IPS-18a (cell line): ENCODE results near the gene ADA.
"Not testable (repeated sequence)": the region's sequence is repeated elsewhere in the genome, so short reads cannot be mapped to it uniquely, and the experiment has no call there.

Experiments used
- H3K27ac ChIP-seq: one replicate; pipeline ENCODE4 v1.5.1; 2013; ENCODE audit warnings: low read length
- H3K27me3 ChIP-seq: one replicate; pipeline ENCODE4 v1.6.1; 2013; ENCODE audit warnings: mild to moderate bottlenecking, low read length; ENCODE audit not compliant: control insufficient read depth, insufficient read depth
- H3K36me3 ChIP-seq: one replicate; pipeline ENCODE4 v1.6.1; 2013; ENCODE audit warnings: low read depth, low read length; ENCODE audit not compliant: control insufficient read depth
- H3K4me1 ChIP-seq: one replicate; pipeline ENCODE4 v1.6.1; 2013; ENCODE audit warnings: low read depth, low read length; ENCODE audit not compliant: control insufficient read depth
- H3K4me3 ChIP-seq: one replicate; pipeline ENCODE4 v1.5.1; 2013; ENCODE audit warnings: low read length
- H3K9ac ChIP-seq: one replicate; pipeline ENCODE4 v1.6.1; 2013; ENCODE audit warnings: mild to moderate bottlenecking, low read length, moderate library complexity
- H3K9me3 ChIP-seq: one replicate; pipeline ENCODE4 v1.6.1; 2013; ENCODE audit warnings: low read depth, low read length; ENCODE audit not compliant: control insufficient read depth

The ADA gene

DNA sequence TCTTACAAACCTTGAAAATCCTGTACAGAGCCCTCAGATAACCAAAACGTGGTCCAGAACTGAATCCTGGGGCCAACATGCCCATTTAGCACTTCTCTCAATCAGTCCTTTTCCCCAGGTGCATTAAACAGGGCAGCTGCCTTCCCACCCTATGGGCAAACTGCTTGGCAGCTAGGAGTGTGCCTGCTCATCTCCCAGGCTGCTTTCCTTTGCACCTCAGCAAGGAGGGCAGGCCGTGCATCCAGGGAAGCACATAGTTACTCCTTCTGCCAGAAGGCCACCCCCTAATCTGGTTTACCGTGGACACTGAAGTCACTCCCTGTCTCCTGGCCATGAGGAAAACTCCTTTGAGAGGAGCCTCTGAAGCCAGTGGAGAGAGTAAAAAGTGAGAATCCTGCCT is 59.1 kb downstream of the ADA start:
- Histone ChIP-seq H3K4me1 (peaks cover 19% of the 10 kb centered on the region), H3K9me3 (no peaks in the 10 kb centered on the region), H3K36me3 (no peaks in the 10 kb centered on the region), H3K9ac (no peak overlapping the region), H3K4me3 (no peak overlapping the region), H3K27ac (no peak overlapping the region), H3K27me3 (no peaks in the 10 kb centered on the region)

DNA sequence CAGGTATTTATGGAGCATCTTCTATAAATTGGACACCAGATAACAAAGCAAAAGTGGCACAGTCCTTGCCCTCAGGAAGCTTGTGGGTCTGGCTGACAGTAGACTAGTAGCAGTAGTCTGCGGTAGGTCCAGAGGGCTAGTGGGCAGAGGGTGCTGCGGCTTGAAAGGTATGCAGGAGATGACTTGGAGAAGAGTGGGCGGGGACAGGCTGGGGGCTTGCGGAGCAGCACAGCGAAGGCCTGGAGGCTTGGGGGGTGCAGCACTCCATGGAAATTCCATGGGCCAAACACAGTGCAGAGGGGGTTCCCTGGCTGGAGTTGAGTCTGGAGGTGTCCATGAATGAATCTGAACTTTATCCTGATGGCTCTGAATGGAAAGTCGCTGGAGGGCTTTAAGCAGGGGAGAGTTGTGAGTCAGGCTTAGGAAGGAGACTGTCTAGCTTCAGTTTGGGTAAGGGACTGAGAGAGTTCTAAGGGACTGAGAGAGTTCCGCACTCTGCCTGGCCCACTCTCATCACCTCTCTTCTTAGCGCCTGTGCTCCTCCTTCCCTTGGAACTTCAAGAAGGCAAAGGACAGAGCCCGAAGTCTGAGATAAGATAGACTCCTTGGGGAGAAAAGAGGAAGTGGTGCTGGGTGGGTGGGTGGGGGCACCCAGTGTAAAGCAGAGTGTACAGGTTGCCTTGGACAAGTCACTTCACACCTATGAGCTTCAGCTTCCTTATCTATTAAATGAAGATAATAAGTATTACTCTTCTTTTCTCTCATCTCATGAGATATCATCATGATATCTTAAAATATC is 60.3 kb downstream of the ADA start:
- Histone ChIP-seq H3K36me3 (no peaks in the 10 kb centered on the region), H3K9ac (no peak overlapping the region)

DNA sequence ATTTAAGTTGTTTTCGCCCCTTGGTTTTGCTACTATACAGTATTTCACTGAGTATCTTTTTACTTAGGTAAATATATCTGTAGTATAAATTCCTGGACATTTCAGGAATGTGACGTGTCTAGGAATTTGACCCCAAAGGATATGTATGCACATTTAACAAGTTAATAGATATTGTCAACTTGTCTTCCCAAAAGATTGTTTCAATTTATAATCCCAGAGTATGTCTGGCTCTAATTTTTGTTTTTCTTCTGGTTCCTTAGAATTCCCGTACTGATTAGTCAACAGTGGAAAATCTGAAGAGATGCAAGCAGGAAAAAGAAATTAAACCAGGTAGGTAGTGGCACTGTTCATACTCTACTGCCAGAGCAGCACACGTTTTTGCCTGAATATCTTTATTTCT is 62.0 kb downstream of the ADA start:
- H3K9ac ChIP-seq, result no peak overlapping the region
- no peaks in the 10 kb centered on the region for H3K9me3 ChIP-seq
- H3K36me3 ChIP-seq, result no peaks in the 10 kb centered on the region
- peaks cover 19% of the 10 kb centered on the region for H3K4me1 ChIP-seq
- H3K4me3 ChIP-seq, result no peak overlapping the region
- H3K27ac ChIP-seq, result no peak overlapping the region
- no peaks in the 10 kb centered on the region for H3K27me3 ChIP-seq

More for the DNA sequence above, 60.3 kb downstream of the ADA start:
- Histone ChIP-seq H3K27ac (no peak overlapping the region), H3K4me3 (no peak overlapping the region), H3K9me3 (no peaks in the 10 kb centered on the region), H3K4me1 (peaks cover 8% of the 10 kb centered on the region), H3K27me3 (no peaks in the 10 kb centered on the region)

DNA sequence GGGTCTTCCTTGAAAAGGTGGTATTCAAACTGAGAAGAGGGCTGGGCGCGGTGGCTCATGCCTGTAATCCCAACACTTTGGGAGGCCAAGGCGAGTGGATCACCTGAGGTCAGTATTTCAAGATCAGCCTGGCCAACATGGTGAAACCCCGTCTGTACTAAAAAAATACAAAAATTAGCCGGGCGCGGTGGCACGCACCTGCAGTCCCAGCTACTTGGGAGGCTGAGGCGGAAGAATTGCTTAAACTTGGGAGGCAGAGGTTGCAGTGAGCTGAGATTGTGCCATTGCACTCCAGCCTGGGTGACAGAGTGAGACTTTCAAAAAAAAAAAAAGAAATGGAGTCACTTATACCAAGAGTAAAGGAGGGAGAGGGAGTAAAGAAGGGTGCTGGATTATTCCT is 63.2 kb downstream of the ADA start:
- H3K4me3 ChIP-seq, H3K27me3 ChIP-seq, H3K9ac ChIP-seq, H3K9me3 ChIP-seq, H3K36me3 ChIP-seq, H3K27ac ChIP-seq: not testable (repeated sequence)
- H3K4me1 ChIP-seq, result peaks cover 19% of the 10 kb centered on the region

DNA sequence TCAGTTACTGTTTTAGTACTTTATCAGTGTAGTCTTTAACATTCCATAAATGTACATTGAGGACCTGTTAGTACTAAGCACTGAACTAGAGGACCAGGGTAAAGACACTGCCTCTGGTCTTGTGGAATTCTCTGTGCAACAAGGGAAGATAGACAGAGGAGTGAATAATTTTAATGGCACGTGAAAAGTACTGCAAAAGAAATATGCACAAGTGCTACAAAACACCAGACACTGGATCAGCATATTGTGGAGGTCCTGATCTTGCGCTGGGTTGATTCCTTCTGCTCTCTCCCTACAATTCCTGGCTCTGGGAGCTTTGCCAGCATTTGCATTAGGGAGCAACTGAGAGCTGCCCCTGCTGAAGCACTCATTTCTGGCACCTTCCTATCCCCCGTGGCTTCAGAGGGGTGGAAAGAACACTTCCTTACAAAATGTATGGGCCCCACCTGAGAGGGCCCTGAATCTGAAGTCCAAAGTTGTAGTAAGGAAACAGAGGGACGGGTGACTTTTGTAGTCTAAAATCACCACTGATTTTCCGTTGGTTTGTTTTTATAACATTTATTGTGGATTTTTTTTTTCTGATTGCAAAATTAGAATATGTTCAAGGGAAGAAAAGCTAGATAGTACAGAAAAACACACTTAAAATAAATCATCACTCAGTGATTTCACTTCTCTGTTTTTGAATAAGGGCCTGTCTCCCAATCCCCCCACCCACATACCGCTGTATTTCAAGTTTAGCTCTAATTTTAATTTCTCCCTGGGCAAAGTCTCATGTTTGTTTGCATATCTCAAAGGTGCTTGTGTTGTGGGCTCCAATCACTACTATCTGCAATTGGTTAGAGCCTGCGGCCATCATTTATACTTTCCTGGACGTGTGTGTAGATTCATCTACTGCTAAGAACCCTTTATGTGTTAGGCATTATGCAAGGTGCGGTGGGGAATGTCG is 64.2 kb downstream of the ADA start:
- no peaks in the 10 kb centered on the region for H3K27me3 ChIP-seq
- no peaks in the 10 kb centered on the region for H3K36me3 ChIP-seq
- H3K4me1 ChIP-seq, result peaks cover 22% of the 10 kb centered on the region
- no peaks in the 10 kb centered on the region for H3K9me3 ChIP-seq
- H3K4me3 ChIP-seq, result no peak overlapping the region
- no peak overlapping the region for H3K27ac ChIP-seq
- no peak overlapping the region for H3K9ac ChIP-seq

DNA sequence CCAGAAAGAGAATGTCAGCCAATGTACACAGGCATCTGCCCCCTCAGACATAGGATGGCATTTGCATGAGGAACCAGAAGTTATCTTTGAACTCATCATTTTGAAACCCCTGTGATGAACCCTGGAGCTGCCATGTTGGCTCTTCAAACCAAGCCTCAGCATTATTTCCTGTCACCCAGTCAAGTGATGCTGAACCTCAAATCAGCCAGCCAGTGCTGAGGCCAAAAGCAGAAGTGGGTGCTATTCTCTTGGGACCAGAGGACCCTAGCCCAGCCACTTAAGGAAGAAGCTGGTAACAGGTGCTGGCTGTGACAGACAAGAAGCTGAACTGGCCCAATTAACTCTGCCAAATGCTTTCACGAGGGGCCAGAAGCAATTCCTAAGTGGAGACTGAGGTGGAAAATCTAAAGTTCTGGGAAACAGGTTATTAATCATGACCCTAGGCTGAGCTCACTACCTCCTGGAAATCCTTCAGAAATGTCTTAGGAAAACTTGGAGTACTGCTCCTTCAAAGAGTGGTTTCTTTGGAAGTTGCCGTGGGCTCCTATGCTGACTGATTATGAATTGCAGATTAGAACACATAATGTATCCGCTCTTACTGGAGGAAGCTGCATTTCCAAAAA is 65.1 kb downstream of the ADA start:
- no peaks in the 10 kb centered on the region for H3K36me3 ChIP-seq
- H3K27ac ChIP-seq, result no peak overlapping the region

DNA sequence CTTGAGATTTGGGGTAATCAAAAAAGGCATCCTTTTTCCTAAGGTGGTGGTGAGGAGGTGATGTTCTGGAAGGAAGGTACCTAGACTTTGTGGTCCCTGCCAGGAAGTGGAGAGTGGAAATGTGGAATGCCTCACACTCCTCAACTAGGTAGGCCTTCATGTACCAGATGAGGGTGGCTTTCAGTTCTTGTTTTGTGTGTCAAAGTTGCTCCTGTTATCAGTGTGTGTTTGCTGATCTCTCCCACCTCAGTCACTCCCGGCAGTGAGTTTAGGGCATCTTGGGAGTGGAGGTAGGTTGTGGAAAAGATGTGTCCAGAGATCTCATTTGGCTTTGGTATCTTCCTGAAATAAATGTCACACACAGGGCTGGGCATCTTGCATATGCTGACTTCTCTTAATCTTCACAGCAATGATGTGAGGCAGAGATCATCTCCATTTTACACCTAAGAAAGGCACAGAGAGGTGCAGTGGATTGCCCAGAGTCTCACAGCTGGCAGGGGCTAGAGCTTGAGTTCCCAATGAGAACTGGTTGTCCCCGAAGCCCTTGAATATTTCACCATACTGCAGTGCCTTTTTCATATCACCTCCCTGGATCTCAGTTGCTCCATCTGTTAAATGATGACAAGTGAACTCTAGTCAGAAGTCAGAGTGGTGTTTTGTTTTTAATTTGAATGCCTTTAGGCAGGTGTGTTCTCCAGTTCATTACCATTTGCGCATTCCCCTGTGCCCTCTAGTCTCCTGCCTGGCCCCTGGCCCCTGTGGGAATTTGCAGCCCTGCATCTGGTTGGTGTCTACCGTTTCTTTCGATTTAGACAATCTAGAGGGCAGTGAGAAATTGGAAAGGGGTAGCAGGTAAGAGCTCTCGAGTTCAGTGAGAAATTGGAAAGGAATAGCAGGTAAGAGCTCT is 66.2 kb downstream of the ADA start:
- no peak overlapping the region for H3K27ac ChIP-seq
- H3K9ac ChIP-seq, result no peak overlapping the region
- no peak overlapping the region for H3K4me3 ChIP-seq
- H3K4me1 ChIP-seq, result peaks cover 22% of the 10 kb centered on the region
- H3K9me3 ChIP-seq, result no peaks in the 10 kb centered on the region
- H3K36me3 ChIP-seq, result no peaks in the 10 kb centered on the region
- no peaks in the 10 kb centered on the region for H3K27me3 ChIP-seq

More for the DNA sequence above, 65.1 kb downstream of the ADA start:
- Histone ChIP-seq H3K27me3 (no peaks in the 10 kb centered on the region), H3K4me1 (peaks cover 28% of the 10 kb centered on the region), H3K4me3 (no peak overlapping the region), H3K9me3 (no peaks in the 10 kb centered on the region), H3K9ac (no peak overlapping the region)

DNA sequence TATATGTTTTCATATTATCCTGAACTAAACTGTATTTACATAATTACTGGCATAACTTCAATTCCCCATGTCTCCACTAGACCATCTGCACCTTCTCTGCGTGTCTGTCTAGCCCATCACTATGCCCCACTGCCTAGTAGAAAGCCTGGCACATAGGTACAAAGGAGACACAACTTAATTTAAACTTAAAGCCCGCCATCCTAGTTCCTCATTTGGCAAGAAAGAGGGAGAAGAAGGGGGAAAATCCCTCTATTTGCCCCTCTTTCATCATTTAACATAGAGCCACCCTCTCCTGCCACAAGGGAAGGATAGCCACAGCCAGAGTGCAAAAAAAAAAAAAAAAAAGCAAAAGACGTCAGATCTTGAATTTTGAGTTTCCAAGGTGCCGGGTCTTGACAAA is 67.3 kb downstream of the ADA start:
- no peaks in the 10 kb centered on the region for H3K9me3 ChIP-seq
- H3K4me3 ChIP-seq, result no peak overlapping the region
- H3K9ac ChIP-seq, result no peak overlapping the region
- H3K4me1 ChIP-seq, result peaks cover 22% of the 10 kb centered on the region
- no peaks in the 10 kb centered on the region for H3K36me3 ChIP-seq
- no peak overlapping the region for H3K27ac ChIP-seq
- no peaks in the 10 kb centered on the region for H3K27me3 ChIP-seq

DNA sequence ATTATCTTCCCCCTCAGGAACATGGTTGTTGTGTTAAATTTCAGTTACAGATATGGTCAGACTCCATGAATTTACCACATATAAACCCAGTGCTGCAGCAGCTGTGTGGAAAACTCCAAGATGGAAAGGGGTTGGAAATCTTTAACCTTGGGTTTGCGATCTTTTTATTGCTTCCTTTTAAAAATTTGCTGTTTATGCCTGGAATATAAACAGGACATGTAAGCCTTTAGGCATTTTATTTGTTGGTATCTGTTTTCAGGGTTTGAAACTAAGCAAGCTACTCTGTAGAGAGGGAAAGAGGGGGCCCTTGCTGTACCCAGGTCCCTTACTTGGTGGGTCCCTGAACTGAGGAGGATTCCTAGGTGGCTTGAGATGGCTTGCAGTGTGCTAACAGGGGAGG is 68.3 kb downstream of the ADA start:
- Histone ChIP-seq H3K9ac (no peak overlapping the region), H3K4me1 (peaks cover 22% of the 10 kb centered on the region), H3K27ac (no peak overlapping the region), H3K9me3 (no peaks in the 10 kb centered on the region), H3K36me3 (no peaks in the 10 kb centered on the region), H3K27me3 (no peaks in the 10 kb centered on the region), H3K4me3 (no peak overlapping the region)

DNA sequence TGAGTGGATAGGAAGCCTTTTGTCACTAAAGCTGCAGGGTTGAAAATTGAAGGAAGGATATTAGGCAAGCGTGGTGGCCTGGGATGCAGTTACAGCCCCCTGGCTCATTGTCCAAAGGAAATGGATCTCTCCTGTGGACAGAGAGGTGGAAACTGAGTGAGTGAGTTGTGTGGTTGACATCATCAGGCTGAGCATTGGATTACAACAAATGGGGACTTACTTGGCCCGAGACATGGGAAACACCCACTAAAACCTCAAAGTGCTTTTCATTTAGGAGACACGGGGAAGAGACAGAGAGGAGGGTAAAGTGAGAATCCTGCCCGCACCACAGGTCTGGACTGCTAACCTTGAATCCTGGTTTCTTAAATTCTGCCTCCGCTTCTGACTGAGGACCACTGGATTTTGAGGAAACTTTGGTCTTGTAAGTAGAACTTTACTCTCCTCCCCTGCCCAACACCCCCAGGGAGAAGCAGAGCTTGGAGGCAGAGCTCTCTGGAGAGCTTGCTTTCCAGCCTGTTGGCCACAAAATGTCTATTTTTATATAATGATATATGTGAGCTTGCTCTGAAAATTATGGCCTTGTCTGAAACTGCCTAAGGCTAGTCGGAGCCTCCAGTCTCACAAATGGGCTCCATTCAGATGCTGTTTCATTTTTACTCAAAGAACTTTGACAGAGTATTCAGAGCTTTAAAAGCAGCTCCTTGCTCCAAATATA is 69.0 kb downstream of the ADA start, which contains the start of gene PKIG:
TSS of gene PKIG (plus strand) at position 269 of the 715 bp plus-strand sequence. CDS start 31,978 bp downstream, outside the sequence.
- Histone ChIP-seq H3K27me3 (no peaks in the 10 kb centered on the region), H3K4me1 (peaks cover 22% of the 10 kb centered on the region), H3K9ac (no peak within 1 kb of the TSS), H3K4me3 (no peak within 1 kb of the TSS), H3K27ac (no peak within 1 kb of the TSS), H3K36me3 (no peaks in the 10 kb centered on the region), H3K9me3 (no peaks in the 10 kb centered on the region)
